Ishikawa (cell line): ENCODE results near the gene ISCA2.
A peak's percentile ranks its signal among the peaks of the same experiment; 100 is the strongest.

Experiments
- CEBPB ChIP-seq: IDR thresholded peaks from 2 replicates; pipeline ENCODE4 v1.6.1; 2012
- CREB1 ChIP-seq: IDR thresholded peaks from 2 replicates; pipeline ENCODE4 v1.6.1; 2012; ENCODE audit warnings: low read depth
- EGR1 ChIP-seq: IDR thresholded peaks from 2 replicates; pipeline ENCODE4 v1.6.1; 2012
- EP300 ChIP-seq: IDR thresholded peaks from 2 replicates; pipeline ENCODE4 v1.6.1; 2012; ENCODE audit warnings: borderline replicate concordance
- FOXM1 ChIP-seq: IDR thresholded peaks from 2 replicates; pipeline ENCODE4 v1.6.1; 2012; ENCODE audit warnings: low read depth, borderline replicate concordance
- NFIC ChIP-seq: IDR thresholded peaks from 2 replicates; pipeline ENCODE4 v1.6.1; 2012
- RAD21 ChIP-seq: IDR thresholded peaks from 2 replicates; pipeline ENCODE4 v1.6.1; 2012; ENCODE audit warnings: low read depth
- TAF1 ChIP-seq: IDR thresholded peaks from 2 replicates; pipeline ENCODE4 v1.6.1; 2012; ENCODE audit warnings: low read depth, mild to moderate bottlenecking
- TCF12 ChIP-seq: IDR thresholded peaks from 2 replicates; pipeline ENCODE4 v1.6.1; 2012; ENCODE audit warnings: low read depth
- TEAD4 ChIP-seq: IDR thresholded peaks from 2 replicates; pipeline ENCODE4 v1.6.1; 2012
- USF1 ChIP-seq: IDR thresholded peaks from 2 replicates; pipeline ENCODE4 v1.6.1; 2012
- YY1 ChIP-seq: IDR thresholded peaks from 2 replicates; pipeline ENCODE4 v1.6.1; 2012; ENCODE audit warnings: low read depth
- ZBTB7A ChIP-seq: IDR thresholded peaks from 2 replicates; pipeline ENCODE4 v1.6.1; 2012; ENCODE audit warnings: low read depth
- TF ChIP-seq, protein P1 (sequence below): IDR thresholded peaks from 2 replicates; pipeline ENCODE4 v1.6.1; 2012
- TF ChIP-seq, protein P2 (sequence below): IDR thresholded peaks from 2 replicates; pipeline ENCODE4 v1.6.1; 2012; ENCODE audit warnings: low read depth, mild to moderate bottlenecking

The ISCA2 gene, protein sequence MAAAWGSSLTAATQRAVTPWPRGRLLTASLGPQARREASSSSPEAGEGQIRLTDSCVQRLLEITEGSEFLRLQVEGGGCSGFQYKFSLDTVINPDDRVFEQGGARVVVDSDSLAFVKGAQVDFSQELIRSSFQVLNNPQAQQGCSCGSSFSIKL

DNA sequence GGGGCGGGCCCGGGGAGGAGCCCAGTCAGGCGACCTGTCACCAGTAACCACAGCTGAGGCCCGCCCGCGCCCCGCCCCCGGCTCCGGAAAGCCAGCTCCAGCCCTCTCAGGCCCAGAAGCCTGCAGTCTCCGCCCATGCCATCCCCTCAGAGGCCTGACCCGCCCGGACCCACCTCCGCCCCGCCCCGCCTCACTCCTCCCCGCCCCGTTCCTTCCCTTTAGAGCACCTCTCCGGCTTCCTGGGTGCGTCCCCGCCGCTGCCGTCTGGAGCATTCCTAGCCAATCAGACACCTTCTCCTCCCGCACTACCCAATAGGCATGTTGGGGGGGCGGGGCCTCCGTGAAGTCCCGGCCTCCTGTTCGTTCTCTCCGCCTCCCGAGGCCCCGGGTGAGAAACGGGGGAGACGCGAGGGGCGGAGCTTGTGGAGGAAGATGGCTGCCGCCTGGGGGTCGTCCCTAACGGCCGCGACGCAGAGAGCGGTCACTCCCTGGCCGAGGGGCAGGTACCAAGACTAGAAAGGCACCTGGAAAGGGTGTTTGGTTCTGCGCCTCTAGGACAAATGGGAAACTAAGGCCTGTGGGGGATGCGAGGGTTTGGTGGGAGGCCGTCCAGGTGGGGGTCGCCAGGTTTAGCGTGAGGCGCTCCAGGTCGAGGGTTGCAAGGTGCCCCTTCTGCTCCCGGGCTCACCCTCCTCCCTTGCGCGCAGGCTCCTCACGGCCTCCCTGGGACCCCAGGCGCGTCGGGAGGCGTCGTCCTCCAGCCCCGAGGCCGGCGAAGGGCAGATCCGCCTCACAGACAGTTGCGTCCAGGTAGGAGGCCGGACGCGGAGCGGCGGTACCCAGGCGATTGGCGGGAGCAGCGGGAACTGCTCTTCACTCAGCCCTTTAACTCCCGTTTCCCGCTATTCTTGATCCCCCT, at the start of gene ISCA2:
ISCA2 (plus strand) TSS at position 423 of the 919 bp plus-strand sequence; CDS start at position 433, 10 bp downstream.
- no peak for TF ChIP-seq CEBPB
- no peak for TF ChIP-seq FOXM1
- no peak for TF ChIP-seq USF1
- TF ChIP-seq YY1: peak; percentile 94
- TF ChIP-seq TEAD4: no peak
- TF ChIP-seq ZBTB7A: peak; percentile 96
- TF ChIP-seq RAD21: no peak
- TF ChIP-seq TAF1: peak; percentile 70
- TF ChIP-seq, protein P1, sequence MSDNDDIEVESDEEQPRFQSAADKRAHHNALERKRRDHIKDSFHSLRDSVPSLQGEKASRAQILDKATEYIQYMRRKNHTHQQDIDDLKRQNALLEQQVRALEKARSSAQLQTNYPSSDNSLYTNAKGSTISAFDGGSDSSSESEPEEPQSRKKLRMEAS: no peak

DNA sequence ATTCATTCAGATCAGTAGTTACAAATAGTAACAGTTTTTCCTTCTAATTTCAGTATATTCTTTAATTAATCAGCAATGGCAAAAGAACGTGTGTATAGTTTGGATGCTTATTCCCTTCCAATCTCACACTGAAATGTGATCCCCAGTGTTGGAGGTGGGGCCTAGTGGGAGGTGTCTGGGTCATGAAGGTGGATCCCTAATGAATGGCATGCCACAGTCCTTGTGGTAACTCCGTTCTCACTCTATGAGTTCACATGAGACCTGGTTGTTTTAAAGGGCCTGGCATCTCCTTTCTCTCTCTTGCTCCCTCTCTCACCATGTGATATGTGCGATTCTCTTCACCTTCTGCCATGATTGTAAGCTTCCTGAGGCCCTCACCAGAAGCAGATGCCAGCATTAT, 48.7 kb upstream of the ISCA2 start:
- TF ChIP-seq TEAD4 (no peak), ZBTB7A (no peak), TCF12 (no peak), YY1 (no peak), USF1 (no peak), RAD21 (no peak), EP300 (no peak), FOXM1 (no peak), TAF1 (no peak), CEBPB (no peak), NFIC (no peak)
- TF ChIP-seq, protein P2, sequence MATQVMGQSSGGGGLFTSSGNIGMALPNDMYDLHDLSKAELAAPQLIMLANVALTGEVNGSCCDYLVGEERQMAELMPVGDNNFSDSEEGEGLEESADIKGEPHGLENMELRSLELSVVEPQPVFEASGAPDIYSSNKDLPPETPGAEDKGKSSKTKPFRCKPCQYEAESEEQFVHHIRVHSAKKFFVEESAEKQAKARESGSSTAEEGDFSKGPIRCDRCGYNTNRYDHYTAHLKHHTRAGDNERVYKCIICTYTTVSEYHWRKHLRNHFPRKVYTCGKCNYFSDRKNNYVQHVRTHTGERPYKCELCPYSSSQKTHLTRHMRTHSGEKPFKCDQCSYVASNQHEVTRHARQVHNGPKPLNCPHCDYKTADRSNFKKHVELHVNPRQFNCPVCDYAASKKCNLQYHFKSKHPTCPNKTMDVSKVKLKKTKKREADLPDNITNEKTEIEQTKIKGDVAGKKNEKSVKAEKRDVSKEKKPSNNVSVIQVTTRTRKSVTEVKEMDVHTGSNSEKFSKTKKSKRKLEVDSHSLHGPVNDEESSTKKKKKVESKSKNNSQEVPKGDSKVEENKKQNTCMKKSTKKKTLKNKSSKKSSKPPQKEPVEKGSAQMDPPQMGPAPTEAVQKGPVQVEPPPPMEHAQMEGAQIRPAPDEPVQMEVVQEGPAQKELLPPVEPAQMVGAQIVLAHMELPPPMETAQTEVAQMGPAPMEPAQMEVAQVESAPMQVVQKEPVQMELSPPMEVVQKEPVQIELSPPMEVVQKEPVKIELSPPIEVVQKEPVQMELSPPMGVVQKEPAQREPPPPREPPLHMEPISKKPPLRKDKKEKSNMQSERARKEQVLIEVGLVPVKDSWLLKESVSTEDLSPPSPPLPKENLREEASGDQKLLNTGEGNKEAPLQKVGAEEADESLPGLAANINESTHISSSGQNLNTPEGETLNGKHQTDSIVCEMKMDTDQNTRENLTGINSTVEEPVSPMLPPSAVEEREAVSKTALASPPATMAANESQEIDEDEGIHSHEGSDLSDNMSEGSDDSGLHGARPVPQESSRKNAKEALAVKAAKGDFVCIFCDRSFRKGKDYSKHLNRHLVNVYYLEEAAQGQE: no peak

DNA sequence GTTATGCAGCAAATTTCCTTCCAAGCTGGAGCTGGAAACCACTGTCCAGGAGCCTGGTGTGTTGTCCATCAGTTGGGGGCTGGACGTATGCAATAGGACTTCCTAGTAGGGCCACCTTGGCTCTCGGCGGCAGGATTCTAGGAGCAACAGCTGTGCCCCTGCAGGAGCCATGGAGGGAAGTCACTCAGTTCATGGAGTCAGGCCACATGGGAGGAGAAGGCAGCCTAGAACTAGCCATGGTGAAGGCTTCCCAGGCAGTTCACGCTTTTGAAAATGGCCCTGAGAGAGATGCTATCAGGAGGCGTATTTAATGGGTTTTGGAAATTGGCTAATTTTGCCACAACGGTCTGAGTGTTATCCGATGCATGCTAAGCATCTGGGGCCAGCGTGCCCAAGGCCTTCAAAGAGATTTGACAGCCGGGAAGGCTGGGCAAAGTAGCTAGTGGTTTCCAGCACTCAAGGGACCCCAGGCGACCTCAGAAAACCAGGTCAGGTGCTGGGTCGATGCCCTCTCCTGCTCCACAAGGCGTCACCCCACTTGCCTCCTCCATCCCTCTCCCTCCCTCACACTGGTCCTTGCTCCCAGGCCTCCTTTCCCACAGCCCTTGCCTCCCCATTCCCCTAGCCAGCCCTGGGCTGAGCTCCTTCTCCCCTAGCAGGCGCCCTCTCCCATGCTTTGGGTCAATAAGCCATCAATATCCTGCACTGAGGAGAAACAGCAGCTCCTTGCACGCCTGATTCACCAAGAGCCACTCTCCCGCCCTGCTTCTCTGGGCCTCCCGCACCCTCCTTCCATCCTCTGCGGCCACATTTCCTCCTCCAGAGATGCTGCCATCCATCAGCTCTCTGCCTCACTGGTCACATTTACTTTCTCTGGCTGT, 36.6 kb upstream of the ISCA2 start:
- TF ChIP-seq EP300 (no peak), USF1 (no peak), EGR1 (no peak), CREB1 (no peak), TCF12 (no peak), TEAD4 (no peak), ZBTB7A (no peak), CEBPB (no peak), YY1 (no peak), FOXM1 (no peak), RAD21 (no peak), TAF1 (no peak), NFIC (no peak)
- TF ChIP-seq, protein P2: no peak
- TF ChIP-seq, protein P1: no peak

- TF ChIP-seq TCF12 (no peak), RAD21 (no peak), EGR1 (no peak), ZBTB7A (no peak), CEBPB (no peak), EP300 (no peak), CREB1 (no peak), USF1 (no peak), TEAD4 (no peak), NFIC (no peak), FOXM1 (no peak), YY1 (no peak)
- TF ChIP-seq, protein P2: no peak
- TF ChIP-seq, protein P1: no peak
Measured at GRCh38 chr14:74457565-74457895, 36.0 kb upstream of the ISCA2 start.
